Liver (tissue), 9 donors: ENCODE data around the gene DMD. TPM values are rescaled to one million over a fixed set of nuclear protein-coding genes. Genes with fewer than 3 reads are reported as not detected.

Experiments
- DNase-seq: peaks from one replicate; pipeline ENCODE4 v3.0.0-alpha.2; 2017; ENCODE audit warnings: low spot score
- H3K27ac ChIP-seq, 2 donors: one replicate each; pipeline ENCODE4 v1.7.0; 2013; ENCODE audit warnings: inconsistent platforms in 2 of 2, low read length in 2 of 2, control low read depth in 1 of 2, low read depth in 1 of 2, mild to moderate bottlenecking in 1 of 2
- H3K27me3 ChIP-seq, 4 donors: one replicate each; pipeline versions ENCODE4 v1.6.1 to v1.7.0; 2013; ENCODE audit warnings: low read length in 3 of 4, inconsistent platforms in 1 of 4, mild to moderate bottlenecking in 1 of 4, moderate library complexity in 1 of 4; ENCODE audit not compliant: control insufficient read depth in 4 of 4, insufficient read depth in 4 of 4
- H3K36me3 ChIP-seq, 4 donors: one replicate each; pipeline versions ENCODE4 v1.6.1 to v1.7.0; 2013; ENCODE audit warnings: low read length in 3 of 4, mild to moderate bottlenecking in 3 of 4, low read depth in 1 of 4, moderate library complexity in 1 of 4; ENCODE audit not compliant: control insufficient read depth in 4 of 4, insufficient read depth in 3 of 4
- H3K4me1 ChIP-seq, 4 donors: one replicate each; pipeline versions ENCODE4 v1.6.1 to v1.7.0; 2013; ENCODE audit warnings: low read length in 3 of 4, mild to moderate bottlenecking in 3 of 4, moderate library complexity in 1 of 4; ENCODE audit not compliant: control insufficient read depth in 4 of 4, insufficient read depth in 4 of 4
- H3K4me3 ChIP-seq, 3 donors: one replicate each; pipeline versions ENCODE4 v1.6.1 to v1.7.0; 2013; ENCODE audit warnings: low read length in 3 of 3, control low read depth in 1 of 3, low read depth in 1 of 3, mild to moderate bottlenecking in 1 of 3
- H3K9ac ChIP-seq, 2 donors: one replicate each; pipeline ENCODE4 v1.7.0; 2013; ENCODE audit warnings: low read length in 2 of 2, mild to moderate bottlenecking in 2 of 2, moderate library complexity in 2 of 2, control low read depth in 1 of 2, low read depth in 1 of 2
- H3K9me3 ChIP-seq, 4 donors: one replicate each; pipeline versions ENCODE4 v1.6.1 to v1.7.0; 2013; ENCODE audit warnings: low read length in 3 of 4; ENCODE audit not compliant: control insufficient read depth in 4 of 4
- EGR1 ChIP-seq, 2 donors: IDR thresholded peaks; 2 replicates each; pipeline ENCODE4 v1.6.1; 2016 to 2018; ENCODE audit warnings: antibody characterized with exemption in 2 of 2, low read depth in 2 of 2
- FOXA1 ChIP-seq: IDR thresholded peaks from 2 replicates; pipeline ENCODE4 v1.6.1; 2016; ENCODE audit warnings: antibody characterized with exemption
- FOXA2 ChIP-seq: IDR thresholded peaks from 2 replicates; pipeline ENCODE4 v1.6.1; 2016; ENCODE audit warnings: antibody characterized with exemption
- HNF4A ChIP-seq, 2 donors: conservative IDR thresholded peaks; 2 replicates each; pipeline ENCODE4 v1.6.1; 2016; ENCODE audit warnings: antibody characterized with exemption in 2 of 2, mild to moderate bottlenecking in 2 of 2
- HNF4G ChIP-seq: IDR thresholded peaks from 2 replicates; pipeline ENCODE4 v1.6.1; 2016; ENCODE audit warnings: antibody characterized with exemption
- JUND ChIP-seq, 2 donors: IDR thresholded peaks; 2 replicates each; pipeline ENCODE4 v1.6.1; 2016; ENCODE audit warnings: antibody characterized with exemption in 2 of 2
- NR2F2 ChIP-seq: IDR thresholded peaks from 2 replicates; pipeline ENCODE4 v1.6.1; 2016; ENCODE audit warnings: antibody characterized with exemption
- RAD21 ChIP-seq, 2 donors: IDR thresholded peaks; 2 replicates each; pipeline ENCODE4 v1.6.1; 2016; ENCODE audit warnings: antibody characterized with exemption in 2 of 2, mild to moderate bottlenecking in 2 of 2
- RXRA ChIP-seq, 2 donors: IDR thresholded peaks; 2 replicates each; pipeline ENCODE4 v1.6.1; 2017 to 2018; ENCODE audit warnings: antibody characterized with exemption in 2 of 2, mild to moderate bottlenecking in 1 of 2
- SP1 ChIP-seq: IDR thresholded peaks from 2 replicates; pipeline ENCODE4 v1.6.1; 2018; ENCODE audit warnings: antibody characterized with exemption, mild to moderate bottlenecking
- TAF1 ChIP-seq: conservative IDR thresholded peaks from 2 replicates; pipeline ENCODE4 v1.6.1; 2016; ENCODE audit warnings: antibody characterized with exemption, mild to moderate bottlenecking
- YY1 ChIP-seq: IDR thresholded peaks from 2 replicates; pipeline ENCODE4 v1.6.1; 2016; ENCODE audit warnings: antibody characterized with exemption, mild to moderate bottlenecking
- WGBS: extraction: QIAGEN DNeasy Blood & Tissue Kit; methylation state at CpG from one replicate; pipeline ENCODE4 v1.1.7; 2013; 5-methylcytosine and 5-hydroxymethylcytosine counted together
- polyA plus RNA-seq, 2 donors: library from polyadenylated mRNA; stranded (reverse) in 1 of 2; unstranded in 1 of 2; fragments of 200-250 nt in 1 of 2; fragments of >200 nt in 1 of 2; fragmentation: Nextera tagmentation in 1 of 2; extraction: Ambion mirVana in 1 of 2; gene quantifications; one replicate each; pipeline versions ENCODE4 v1.2.1 to v1.2.3, GENCODE V29; 2013 to 2015
- total RNA-seq, 2 donors: library from RNA; depleted of rRNA; stranded (reverse); fragments of >200 nt; gene quantifications; one replicate each; pipeline ENCODE4 v1.2.3, GENCODE V29; 2014
- TF ChIP-seq, protein P1 (sequence below): IDR thresholded peaks from 2 replicates; pipeline ENCODE4 v1.6.1; 2016; ENCODE audit warnings: antibody characterized with exemption
- TF ChIP-seq, protein P2 (sequence below): fragments of 150-350 bp; IDR thresholded peaks from 2 replicates; pipeline ENCODE4 v1.5.1; 2017; ENCODE audit warnings: improper control_type of control experiment, low read depth, low read length; ENCODE audit not compliant: missing input control
- TF ChIP-seq, protein P3 (sequence below): IDR thresholded peaks from 2 replicates; pipeline ENCODE4 v1.6.1; 2016; ENCODE audit warnings: antibody characterized with exemption
- TF ChIP-seq, protein P4 (sequence below): IDR thresholded peaks from 2 replicates; pipeline ENCODE4 v1.6.1; 2016; ENCODE audit warnings: antibody characterized with exemption
- TF ChIP-seq, protein P5 (sequence below): IDR thresholded peaks from 2 replicates; pipeline ENCODE4 v1.6.1; 2016; ENCODE audit warnings: antibody characterized with exemption, mild to moderate bottlenecking
- donor health status: healthy.
- donor health status: healthy.
- donor health status: healthy.
- donor health status: healthy.
- donor health status: healthy.

Gene DMD
- total and polyA plus RNA-seq, 4 donors, result 14.6 to 61.9 (median 23.9) TPM

DNA sequence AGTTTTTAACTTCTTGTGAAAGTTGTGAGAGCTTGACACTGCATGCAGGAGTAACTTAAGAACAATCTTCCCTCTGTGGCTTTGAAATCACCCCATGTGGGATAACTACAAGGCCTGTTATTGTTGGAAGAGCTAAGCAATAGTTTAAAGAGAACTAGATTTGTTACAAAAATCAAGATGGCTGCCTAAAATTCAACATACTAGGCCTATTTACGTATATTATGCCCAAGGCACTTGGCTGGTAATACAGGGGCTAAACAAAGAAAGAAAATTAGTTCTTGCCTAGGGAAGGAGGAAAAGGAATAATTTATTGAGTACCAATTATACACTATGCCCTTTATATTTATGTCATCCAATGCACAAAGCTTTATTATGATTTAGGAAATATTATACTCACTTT, 36.1 kb downstream of the DMD start:
- Histone ChIP-seq H3K9ac (no peak overlapping the region), H3K9me3 (no peaks in the 10 kb centered on the region), H3K4me1 (no peaks in the 10 kb centered on the region), H3K4me3 (no peak overlapping the region), H3K27me3 (no peaks in the 10 kb centered on the region), H3K36me3 (no peaks in the 10 kb centered on the region), H3K27ac (no peak overlapping the region)
- TF ChIP-seq HNF4G (no peak), JUND (IDR thresholded peaks at IDR 0.05) (no peak)
- WGBS, result 78% methylated on average over 1 of the region's 1 CpG
- DNase-seq, result no peak

DNA sequence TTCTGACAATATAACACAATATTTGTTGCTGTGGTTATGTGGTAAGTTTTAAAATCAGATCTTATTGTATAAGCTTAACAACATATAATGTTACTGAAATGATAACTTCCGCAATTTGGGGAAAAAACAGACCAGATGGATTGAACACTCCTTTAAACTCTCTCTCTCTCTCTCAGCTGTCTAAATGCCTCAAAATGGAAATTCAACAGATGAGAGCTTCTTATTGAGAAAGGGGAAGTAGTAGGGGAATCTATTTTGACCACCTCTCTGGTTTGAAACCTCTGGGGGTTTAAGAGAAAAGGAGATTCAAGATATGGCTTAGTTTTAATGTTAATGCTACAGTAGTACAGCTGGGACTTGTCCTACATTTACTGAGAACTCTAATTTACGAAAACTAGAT, 40.3 kb downstream of the DMD start:
- Histone ChIP-seq H3K4me3 (no peak overlapping the region), H3K27me3 (no peaks in the 10 kb centered on the region), H3K9me3 (no peaks in the 10 kb centered on the region), H3K27ac (no peak overlapping the region), H3K4me1 (no peaks in the 10 kb centered on the region), H3K9ac (no peak overlapping the region), H3K36me3 (no peaks in the 10 kb centered on the region)
- no peak for DNase-seq
- WGBS, result 68% methylated on average over 2 of the region's 2 CpGs
- TF ChIP-seq RXRA (IDR thresholded peaks at IDR 0.05), result no peak
- TF ChIP-seq NR2F2, result no peak
- TF ChIP-seq FOXA1, result no peak
- no peak for TF ChIP-seq JUND (IDR thresholded peaks at IDR 0.05)
- TF ChIP-seq FOXA2, result no peak
- TF ChIP-seq, protein P1, sequence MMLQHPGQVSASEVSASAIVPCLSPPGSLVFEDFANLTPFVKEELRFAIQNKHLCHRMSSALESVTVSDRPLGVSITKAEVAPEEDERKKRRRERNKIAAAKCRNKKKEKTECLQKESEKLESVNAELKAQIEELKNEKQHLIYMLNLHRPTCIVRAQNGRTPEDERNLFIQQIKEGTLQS, result no peak
- TF ChIP-seq SP1, result no peak
- TF ChIP-seq, protein P2, sequence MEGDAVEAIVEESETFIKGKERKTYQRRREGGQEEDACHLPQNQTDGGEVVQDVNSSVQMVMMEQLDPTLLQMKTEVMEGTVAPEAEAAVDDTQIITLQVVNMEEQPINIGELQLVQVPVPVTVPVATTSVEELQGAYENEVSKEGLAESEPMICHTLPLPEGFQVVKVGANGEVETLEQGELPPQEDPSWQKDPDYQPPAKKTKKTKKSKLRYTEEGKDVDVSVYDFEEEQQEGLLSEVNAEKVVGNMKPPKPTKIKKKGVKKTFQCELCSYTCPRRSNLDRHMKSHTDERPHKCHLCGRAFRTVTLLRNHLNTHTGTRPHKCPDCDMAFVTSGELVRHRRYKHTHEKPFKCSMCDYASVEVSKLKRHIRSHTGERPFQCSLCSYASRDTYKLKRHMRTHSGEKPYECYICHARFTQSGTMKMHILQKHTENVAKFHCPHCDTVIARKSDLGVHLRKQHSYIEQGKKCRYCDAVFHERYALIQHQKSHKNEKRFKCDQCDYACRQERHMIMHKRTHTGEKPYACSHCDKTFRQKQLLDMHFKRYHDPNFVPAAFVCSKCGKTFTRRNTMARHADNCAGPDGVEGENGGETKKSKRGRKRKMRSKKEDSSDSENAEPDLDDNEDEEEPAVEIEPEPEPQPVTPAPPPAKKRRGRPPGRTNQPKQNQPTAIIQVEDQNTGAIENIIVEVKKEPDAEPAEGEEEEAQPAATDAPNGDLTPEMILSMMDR, result no peak
- TF ChIP-seq YY1, result no peak

DNA sequence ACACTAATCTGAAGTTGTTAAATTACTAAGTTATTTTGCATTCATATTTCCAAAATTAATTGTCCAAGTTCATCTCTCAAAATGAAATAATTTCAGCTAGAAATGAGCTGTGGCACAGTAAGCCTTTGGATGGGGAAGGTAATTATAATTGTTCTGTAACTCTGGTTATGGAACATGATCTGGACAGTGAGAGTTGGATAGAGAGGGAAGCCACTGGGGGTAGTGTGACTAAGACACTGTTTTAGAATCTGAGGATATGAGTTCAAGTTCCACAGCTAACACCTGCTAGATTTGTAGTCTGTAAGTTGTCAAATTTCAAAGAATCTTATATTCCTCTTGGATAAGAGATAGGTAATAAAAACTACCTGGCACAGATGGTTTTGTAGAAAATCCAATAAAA, 49.5 kb downstream of the DMD start:
- Histone ChIP-seq H3K4me1 (no peaks in the 10 kb centered on the region), H3K36me3 (no peaks in the 10 kb centered on the region), H3K27ac (no peak overlapping the region), H3K9me3 (no peaks in the 10 kb centered on the region), H3K27me3 (no peaks in the 10 kb centered on the region), H3K4me3 (no peak overlapping the region), H3K9ac (no peak overlapping the region)
- DNase-seq, result no peak
- TF ChIP-seq, protein P3, sequence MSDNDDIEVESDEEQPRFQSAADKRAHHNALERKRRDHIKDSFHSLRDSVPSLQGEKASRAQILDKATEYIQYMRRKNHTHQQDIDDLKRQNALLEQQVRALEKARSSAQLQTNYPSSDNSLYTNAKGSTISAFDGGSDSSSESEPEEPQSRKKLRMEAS, result no peak
- TF ChIP-seq HNF4A (conservative IDR thresholded peaks at IDR 0.05) (no peak), TAF1 (no peak), FOXA2 (no peak), JUND (IDR thresholded peaks at IDR 0.05) (no peak), RAD21 (IDR thresholded peaks at IDR 0.05) (no peak), NR2F2 (no peak), EGR1 (IDR thresholded peaks at IDR 0.05; ENCODE audit: low read depth in 2 of 2) (no peak), FOXA1 (no peak), SP1 (no peak), YY1 (no peak)
- TF ChIP-seq, protein P4, sequence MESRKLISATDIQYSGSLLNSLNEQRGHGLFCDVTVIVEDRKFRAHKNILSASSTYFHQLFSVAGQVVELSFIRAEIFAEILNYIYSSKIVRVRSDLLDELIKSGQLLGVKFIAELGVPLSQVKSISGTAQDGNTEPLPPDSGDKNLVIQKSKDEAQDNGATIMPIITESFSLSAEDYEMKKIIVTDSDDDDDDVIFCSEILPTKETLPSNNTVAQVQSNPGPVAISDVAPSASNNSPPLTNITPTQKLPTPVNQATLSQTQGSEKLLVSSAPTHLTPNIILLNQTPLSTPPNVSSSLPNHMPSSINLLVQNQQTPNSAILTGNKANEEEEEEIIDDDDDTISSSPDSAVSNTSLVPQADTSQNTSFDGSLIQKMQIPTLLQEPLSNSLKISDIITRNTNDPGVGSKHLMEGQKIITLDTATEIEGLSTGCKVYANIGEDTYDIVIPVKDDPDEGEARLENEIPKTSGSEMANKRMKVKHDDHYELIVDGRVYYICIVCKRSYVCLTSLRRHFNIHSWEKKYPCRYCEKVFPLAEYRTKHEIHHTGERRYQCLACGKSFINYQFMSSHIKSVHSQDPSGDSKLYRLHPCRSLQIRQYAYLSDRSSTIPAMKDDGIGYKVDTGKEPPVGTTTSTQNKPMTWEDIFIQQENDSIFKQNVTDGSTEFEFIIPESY, result no peak
- TF ChIP-seq, protein P5, sequence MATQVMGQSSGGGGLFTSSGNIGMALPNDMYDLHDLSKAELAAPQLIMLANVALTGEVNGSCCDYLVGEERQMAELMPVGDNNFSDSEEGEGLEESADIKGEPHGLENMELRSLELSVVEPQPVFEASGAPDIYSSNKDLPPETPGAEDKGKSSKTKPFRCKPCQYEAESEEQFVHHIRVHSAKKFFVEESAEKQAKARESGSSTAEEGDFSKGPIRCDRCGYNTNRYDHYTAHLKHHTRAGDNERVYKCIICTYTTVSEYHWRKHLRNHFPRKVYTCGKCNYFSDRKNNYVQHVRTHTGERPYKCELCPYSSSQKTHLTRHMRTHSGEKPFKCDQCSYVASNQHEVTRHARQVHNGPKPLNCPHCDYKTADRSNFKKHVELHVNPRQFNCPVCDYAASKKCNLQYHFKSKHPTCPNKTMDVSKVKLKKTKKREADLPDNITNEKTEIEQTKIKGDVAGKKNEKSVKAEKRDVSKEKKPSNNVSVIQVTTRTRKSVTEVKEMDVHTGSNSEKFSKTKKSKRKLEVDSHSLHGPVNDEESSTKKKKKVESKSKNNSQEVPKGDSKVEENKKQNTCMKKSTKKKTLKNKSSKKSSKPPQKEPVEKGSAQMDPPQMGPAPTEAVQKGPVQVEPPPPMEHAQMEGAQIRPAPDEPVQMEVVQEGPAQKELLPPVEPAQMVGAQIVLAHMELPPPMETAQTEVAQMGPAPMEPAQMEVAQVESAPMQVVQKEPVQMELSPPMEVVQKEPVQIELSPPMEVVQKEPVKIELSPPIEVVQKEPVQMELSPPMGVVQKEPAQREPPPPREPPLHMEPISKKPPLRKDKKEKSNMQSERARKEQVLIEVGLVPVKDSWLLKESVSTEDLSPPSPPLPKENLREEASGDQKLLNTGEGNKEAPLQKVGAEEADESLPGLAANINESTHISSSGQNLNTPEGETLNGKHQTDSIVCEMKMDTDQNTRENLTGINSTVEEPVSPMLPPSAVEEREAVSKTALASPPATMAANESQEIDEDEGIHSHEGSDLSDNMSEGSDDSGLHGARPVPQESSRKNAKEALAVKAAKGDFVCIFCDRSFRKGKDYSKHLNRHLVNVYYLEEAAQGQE, result no peak
- TF ChIP-seq, protein P1, result no peak
- TF ChIP-seq, protein P2, result no peak
